Ovary (tissue), 9 donors: ENCODE measurements around the gene KPNA6. TPM values are rescaled to one million over a fixed set of nuclear protein-coding genes. Genes with fewer than 3 reads are reported as not detected.
A peak's percentile ranks its signal among the peaks of the same experiment; 100 is the strongest.

Experiments
- DNase-seq, 5 donors: peaks; one replicate each; pipeline ENCODE4 v3.0.0-alpha.2; 2019 to 2020
- H3K27ac ChIP-seq, 2 donors: fragments of 200-600 bp; one replicate each; pipeline versions ENCODE4 v1.5.1 to v1.8.0; 2019 to 2022
- H3K27me3 ChIP-seq: fragments of 200-600 bp; one replicate; pipeline ENCODE4 v1.8.0; 2022
- H3K36me3 ChIP-seq: fragments of 200-600 bp; sonication (generic); one replicate; pipeline ENCODE4 v1.5.1; 2019
- H3K4me1 ChIP-seq: one replicate; pipeline ENCODE4 v1.8.1; 2013; ENCODE audit warnings: mild to moderate bottlenecking, moderate library complexity; ENCODE audit not compliant: insufficient read depth
- H3K4me3 ChIP-seq: fragments of 200-600 bp; sonication (generic); one replicate; pipeline ENCODE4 v1.5.1; 2017
- H3K9me3 ChIP-seq, 2 donors: fragments of 200-600 bp in 1 of 2; sonication (generic) in 1 of 2; one replicate each; pipeline versions ENCODE4 v1.5.1 to v1.8.1; 2013 to 2019; ENCODE audit warnings: mild to moderate bottlenecking in 1 of 2, moderate library complexity in 1 of 2
- EP300 ChIP-seq: sonication (generic); formaldehyde crosslinking; IDR thresholded peaks from one replicate; pipeline ENCODE4 v1.6.1; 2017; ENCODE audit warnings: antibody characterized with exemption
- POLR2A ChIP-seq: fragments of 450-650 bp; IDR thresholded peaks from one replicate; pipeline ENCODE4 v1.6.1; 2017; ENCODE audit warnings: antibody characterized with exemption, mild to moderate bottlenecking, moderate library complexity
- WGBS, 3 donors: extraction: QIAGEN DNeasy Blood & Tissue Kit in 1 of 3; methylation state at CpG; one replicate each; pipeline versions ENCODE4 v1.1.5 to v1.1.7; 2013 to 2017; 5-methylcytosine and 5-hydroxymethylcytosine counted together
- intact Hi-C, 4 donors: fragments of 100-400 bp; cut with DNase I; formaldehyde crosslinking; loops; one replicate each; pipeline versions ENCODE4 v1.11.0 to v1.15.1; 2022 to 2023
- polyA plus RNA-seq, 2 donors: library from polyadenylated mRNA; stranded (reverse); fragments of 200-250 nt in 1 of 2; fragments of 350-450 nt in 1 of 2; fragmentation: Illumina TruSeq in 1 of 2; extraction: RNeasy Lipid Tissue Mini Kit (QIAGEN cat#74804) in 1 of 2; gene quantifications; one replicate each; pipeline ENCODE4 v1.2.3, GENCODE V29; 2013 to 2014
- total RNA-seq, 7 donors: library from RNA; depleted of rRNA in 2 of 7; stranded (reverse); fragments of >200 nt in 2 of 7; fragmentation: NEBNext Ultra II Directional in 3 of 7; extraction: Animal tissue kit (Norgen Biotek cat#: 25700) in 3 of 7; gene quantifications; one replicate each; pipeline versions ENCODE4 v1.1.0 to v1.2.4, GENCODE V29; 2016 to 2023
- TF ChIP-seq, protein P1 (sequence below), 3 donors: fragments of 450-650 bp in 2 of 3; fragments of 200-600 bp in 1 of 3; IDR thresholded peaks; one replicate each; pipeline versions ENCODE4 v1.5.1 to v1.8.0; 2016 to 2022; ENCODE audit warnings: antibody characterized with exemption in 3 of 3, mild to moderate bottlenecking in 1 of 3
- donor health status: DM: no; HTN: no; CAD: no; lungs with moderate emphysema.
- donor health status: DM: no; HTN: no; CAD: no.
- donor health status: Bipolar disorder and iron deficiency.
- donor health status: DM: yes; HTN: yes; CAD: no.
- donor health status: DM: no; HTN: no; CAD: no.
- donor health status: DM: yes; HTN: yes; CAD: no.

Gene KPNA6
- total and polyA plus RNA-seq, 9 donors = 9.3 to 57.7 (median 45.7) TPM

DNA sequence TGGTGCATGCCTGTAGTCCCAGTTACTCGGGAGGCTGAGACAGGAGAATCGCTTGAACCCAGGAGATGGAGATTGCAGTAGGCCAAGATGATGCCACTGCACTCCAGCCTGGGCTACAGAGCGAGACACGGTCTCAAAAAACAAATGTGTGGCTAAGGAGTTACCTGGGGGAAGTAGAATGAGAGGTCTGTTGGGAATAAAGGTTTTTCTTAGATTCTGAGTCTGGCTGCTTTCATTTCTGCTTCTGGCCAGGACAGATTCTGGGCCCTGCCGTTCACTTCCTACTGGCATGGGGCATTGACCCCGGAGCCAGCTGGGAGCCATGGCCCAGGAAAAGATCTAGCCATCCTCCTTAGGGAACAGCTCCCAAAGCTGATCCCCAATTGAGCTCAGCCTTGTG, 100.6 kb downstream of the KPNA6 start:
- DNase-seq = no peak
- 86 to 87% (median 87%) methylated on average over 6 of the region's 6 CpGs for WGBS, 3 donors
- peaks cover 9% of the 10 kb centered on the region for H3K4me1 ChIP-seq
- H3K9me3 ChIP-seq = no peaks in the 10 kb centered on the region
- TF ChIP-seq EP300 (no peak), POLR2A (no peak)
- TF ChIP-seq, protein P1, sequence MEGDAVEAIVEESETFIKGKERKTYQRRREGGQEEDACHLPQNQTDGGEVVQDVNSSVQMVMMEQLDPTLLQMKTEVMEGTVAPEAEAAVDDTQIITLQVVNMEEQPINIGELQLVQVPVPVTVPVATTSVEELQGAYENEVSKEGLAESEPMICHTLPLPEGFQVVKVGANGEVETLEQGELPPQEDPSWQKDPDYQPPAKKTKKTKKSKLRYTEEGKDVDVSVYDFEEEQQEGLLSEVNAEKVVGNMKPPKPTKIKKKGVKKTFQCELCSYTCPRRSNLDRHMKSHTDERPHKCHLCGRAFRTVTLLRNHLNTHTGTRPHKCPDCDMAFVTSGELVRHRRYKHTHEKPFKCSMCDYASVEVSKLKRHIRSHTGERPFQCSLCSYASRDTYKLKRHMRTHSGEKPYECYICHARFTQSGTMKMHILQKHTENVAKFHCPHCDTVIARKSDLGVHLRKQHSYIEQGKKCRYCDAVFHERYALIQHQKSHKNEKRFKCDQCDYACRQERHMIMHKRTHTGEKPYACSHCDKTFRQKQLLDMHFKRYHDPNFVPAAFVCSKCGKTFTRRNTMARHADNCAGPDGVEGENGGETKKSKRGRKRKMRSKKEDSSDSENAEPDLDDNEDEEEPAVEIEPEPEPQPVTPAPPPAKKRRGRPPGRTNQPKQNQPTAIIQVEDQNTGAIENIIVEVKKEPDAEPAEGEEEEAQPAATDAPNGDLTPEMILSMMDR (IDR thresholded peaks at IDR 0.05) = no peak
- H3K4me3 ChIP-seq = no peak overlapping the region
- no peaks in the 10 kb centered on the region for H3K36me3 ChIP-seq
- no peak overlapping the region for H3K27ac ChIP-seq
- no peaks in the 10 kb centered on the region for H3K27me3 ChIP-seq
- intact Hi-C loops = no loop called here

DNA sequence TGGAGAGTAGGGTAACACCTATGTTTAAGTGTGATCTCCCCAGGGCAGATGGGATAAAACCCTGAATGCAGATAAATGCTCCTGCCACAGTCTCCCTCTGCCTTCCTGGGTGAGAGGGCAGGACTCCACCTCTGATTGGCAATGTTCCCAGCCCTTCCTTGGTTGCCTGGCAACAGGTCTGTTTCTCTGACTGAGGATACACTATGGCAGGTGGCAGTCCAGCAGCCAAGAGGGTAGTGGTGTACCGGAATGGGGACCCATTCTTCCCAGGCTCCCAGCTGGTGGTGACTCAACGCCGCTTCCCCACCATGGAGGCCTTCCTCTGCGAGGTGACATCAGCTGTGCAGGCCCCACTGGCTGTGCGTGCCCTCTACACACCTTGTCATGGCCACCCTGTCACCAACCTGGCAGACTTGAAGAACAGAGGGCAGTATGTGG, 101.1 kb downstream of the KPNA6 start, which contains the start of gene DCDC2B:
Gene DCDC2B (plus strand): TSS at position 199 of the 438 bp plus-strand sequence. CDS start 5 bp downstream, at position 204.
- Histone ChIP-seq H3K36me3 (no peaks in the 10 kb centered on the region), H3K27ac (no peak within 1 kb of the TSS), H3K9me3 (no peaks in the 10 kb centered on the region), H3K4me1 (peaks cover 9% of the 10 kb centered on the region), H3K4me3 (no peak within 1 kb of the TSS), H3K27me3 (no peaks in the 10 kb centered on the region)
- DNase-seq = peak in 2 of 5 donors; percentile 45 to 53
- 79 to 81% (median 80%) methylated on average over 5 of the region's 5 CpGs for WGBS, 3 donors
- intact Hi-C loops = no loop called here
- TF ChIP-seq POLR2A = no peak
- TF ChIP-seq, protein P1 (IDR thresholded peaks at IDR 0.05) = no peak
- TF ChIP-seq EP300 = no peak

DNA sequence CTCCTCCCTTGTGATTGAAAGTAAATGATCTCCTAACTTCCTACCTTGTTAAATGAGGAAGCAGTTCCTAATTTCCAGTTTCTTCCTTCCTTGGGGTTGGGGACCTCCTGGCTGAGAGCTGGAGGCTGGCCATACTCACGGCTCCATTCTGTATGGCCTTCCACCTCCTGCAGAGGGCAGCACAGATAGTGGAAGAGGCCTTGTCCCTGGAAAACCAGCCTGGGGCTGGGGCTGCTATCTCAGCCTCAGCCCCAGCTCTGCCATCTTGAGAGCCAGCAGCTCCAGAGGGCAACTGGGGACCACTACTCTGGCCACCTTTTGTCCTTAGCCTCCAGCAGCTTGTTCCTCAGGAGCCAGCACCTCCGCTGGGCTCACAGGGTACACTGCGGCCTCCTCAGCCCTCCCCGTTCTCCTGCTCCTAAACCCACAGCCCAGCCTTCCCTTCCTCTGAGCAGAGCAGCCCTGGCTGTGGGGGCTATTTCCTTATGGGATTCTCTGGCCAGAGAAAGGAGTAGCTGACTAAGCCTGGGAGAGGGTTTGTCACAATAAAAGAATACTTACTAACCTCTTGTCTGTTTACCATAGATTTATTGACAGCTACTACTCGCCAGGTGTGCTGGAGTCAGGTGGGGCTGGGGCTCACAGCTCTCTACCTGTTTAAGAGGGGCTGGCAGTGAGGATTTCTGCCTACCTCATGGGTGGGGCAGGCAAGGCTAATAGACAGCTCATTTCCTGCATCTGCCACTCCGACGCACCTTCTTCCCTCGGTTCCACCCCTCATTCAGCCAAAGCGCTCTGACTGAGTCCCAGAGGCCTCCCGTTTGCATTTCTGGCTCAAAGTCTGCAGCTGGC, 108.0 kb downstream of the KPNA6 start:
- DNase-seq = peak; percentile 60 to 75 (median 65)
- TF ChIP-seq, protein P1 (IDR thresholded peaks at IDR 0.05) = peak; percentile 48 to 55 (median 54)
- TF ChIP-seq POLR2A (no peak), EP300 (no peak)
- Histone ChIP-seq H3K27ac (peak overlapping the region in 1 of 2 donors; percentile 43), H3K27me3 (no peaks in the 10 kb centered on the region), H3K4me1 (peaks cover 4% of the 10 kb centered on the region), H3K36me3 (no peaks in the 10 kb centered on the region), H3K9me3 (no peaks in the 10 kb centered on the region), H3K4me3 (no peak overlapping the region)
- intact Hi-C loops = no loop called here
- WGBS, 3 donors = 71 to 76% (median 72%) methylated on average over 10 of the region's 10 CpGs

DNA sequence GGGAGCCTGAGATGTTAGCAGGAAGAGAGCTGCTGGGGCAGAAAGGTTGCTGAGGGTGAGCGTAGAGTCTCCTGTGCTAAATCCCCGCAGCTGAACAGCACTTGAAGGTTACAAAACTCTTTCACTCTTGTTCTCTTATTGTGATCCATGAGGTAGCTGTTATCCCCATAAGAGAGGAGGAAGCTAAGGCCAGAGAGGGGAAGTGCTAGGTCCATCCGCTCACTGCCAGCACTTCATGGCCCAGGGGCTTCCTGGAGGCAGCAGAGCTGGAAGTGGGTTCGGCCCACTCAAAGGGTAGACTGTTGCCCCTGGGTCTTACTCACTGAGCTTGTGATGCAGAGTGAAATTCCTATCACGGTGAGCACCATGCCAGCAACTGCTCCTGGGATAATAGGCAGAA, 108.7 kb downstream of the KPNA6 start:
- Histone ChIP-seq H3K4me3 (no peak overlapping the region), H3K4me1 (peaks cover 9% of the 10 kb centered on the region), H3K27ac (no peak overlapping the region), H3K27me3 (no peaks in the 10 kb centered on the region), H3K36me3 (no peaks in the 10 kb centered on the region), H3K9me3 (no peaks in the 10 kb centered on the region)
- no peak for DNase-seq
- 84 to 90% (median 90%) methylated on average over 5 of the region's 5 CpGs for WGBS, 3 donors
- intact Hi-C loops = no loop called here
- TF ChIP-seq, protein P1 (IDR thresholded peaks at IDR 0.05) = no peak
- TF ChIP-seq EP300 (no peak), POLR2A (no peak)
